SHP77 treated with DMSO at 0.1 percent for 48 hours (cell line): Measurements from ENCODE around the gene SLC22A1.
"Not testable (repeated sequence)": the region's sequence is repeated elsewhere in the genome, so short reads cannot be mapped to it uniquely, and the experiment has no call there.

Experiments used
- DNase-seq: peaks from one replicate; lab custom pipeline; 2025; lab: John Stamatoyannopoulos, UW

Gene SLC22A1

GRCh38 chr6:160137989-160138835, 16.6 kb downstream of the SLC22A1 start:
- peak; percentile 27 for DNase-seq

- DNase-seq, result no peak
These were observed 17.3 kb downstream of the SLC22A1 start for GRCh38 chr6:160138839-160139419.

- no peak for DNase-seq
These were observed 17.8 kb downstream of the SLC22A1 start for GRCh38 chr6:160139420-160139851.

GRCh38 chr6:160140493-160140892, 18.9 kb downstream of the SLC22A1 start:
- DNase-seq, result not testable (repeated sequence)

- no peak for DNase-seq
These were observed 19.5 kb downstream of the SLC22A1 start for GRCh38 chr6:160141001-160141726.

- no peak for DNase-seq
These were observed 20.6 kb downstream of the SLC22A1 start for GRCh38 chr6:160142115-160142715.

GRCh38 chr6:160146454-160147145, 25.0 kb downstream of the SLC22A1 start:
- no peak for DNase-seq

GRCh38 chr6:160147146-160147536, 25.5 kb downstream of the SLC22A1 start:
- no peak for DNase-seq

- no peak for DNase-seq
These were observed 32.9 kb downstream of the SLC22A1 start for GRCh38 chr6:160154471-160154870.

GRCh38 chr6:160156842-160157241, 35.2 kb downstream of the SLC22A1 start:
- DNase-seq, result no peak

GRCh38 chr6:160160450-160160849, 38.8 kb downstream of the SLC22A1 start:
- no peak for DNase-seq

- DNase-seq, result no peak
These were observed 39.5 kb downstream of the SLC22A1 start for GRCh38 chr6:160160929-160161646.

- no peak for DNase-seq
These were observed 40.0 kb downstream of the SLC22A1 start for GRCh38 chr6:160161647-160161986.

GRCh38 chr6:160162030-160162566, 40.5 kb downstream of the SLC22A1 start:
- no peak for DNase-seq

GRCh38 chr6:160163425-160163824, 41.8 kb downstream of the SLC22A1 start:
- no peak for DNase-seq

- no peak for DNase-seq
These were observed 42.3 kb downstream of the SLC22A1 start for GRCh38 chr6:160163912-160164311.

- DNase-seq, result not testable (repeated sequence)
These were observed 44.3 kb downstream of the SLC22A1 start for GRCh38 chr6:160165928-160166327.

GRCh38 chr6:160167604-160168399, 46.2 kb downstream of the SLC22A1 start:
- DNase-seq, result no peak

- DNase-seq, result no peak
These were observed 48.5 kb downstream of the SLC22A1 start for GRCh38 chr6:160170018-160170680.

- no peak for DNase-seq
These were observed 51.1 kb downstream of the SLC22A1 start for GRCh38 chr6:160172704-160173103.
